Measurements from ENCODE around the gene ZFPM1. TPM values are rescaled to one million over a fixed set of nuclear protein-coding genes. Genes with fewer than 3 reads are reported as not detected.
"Not testable (repeated sequence)": the region's sequence is repeated elsewhere in the genome, so short reads cannot be mapped to it uniquely, and the experiment has no call there.

The ZFPM1 gene
- total RNA-seq, 1 donor from 2014 or later: 5.7 TPM

DNA sequence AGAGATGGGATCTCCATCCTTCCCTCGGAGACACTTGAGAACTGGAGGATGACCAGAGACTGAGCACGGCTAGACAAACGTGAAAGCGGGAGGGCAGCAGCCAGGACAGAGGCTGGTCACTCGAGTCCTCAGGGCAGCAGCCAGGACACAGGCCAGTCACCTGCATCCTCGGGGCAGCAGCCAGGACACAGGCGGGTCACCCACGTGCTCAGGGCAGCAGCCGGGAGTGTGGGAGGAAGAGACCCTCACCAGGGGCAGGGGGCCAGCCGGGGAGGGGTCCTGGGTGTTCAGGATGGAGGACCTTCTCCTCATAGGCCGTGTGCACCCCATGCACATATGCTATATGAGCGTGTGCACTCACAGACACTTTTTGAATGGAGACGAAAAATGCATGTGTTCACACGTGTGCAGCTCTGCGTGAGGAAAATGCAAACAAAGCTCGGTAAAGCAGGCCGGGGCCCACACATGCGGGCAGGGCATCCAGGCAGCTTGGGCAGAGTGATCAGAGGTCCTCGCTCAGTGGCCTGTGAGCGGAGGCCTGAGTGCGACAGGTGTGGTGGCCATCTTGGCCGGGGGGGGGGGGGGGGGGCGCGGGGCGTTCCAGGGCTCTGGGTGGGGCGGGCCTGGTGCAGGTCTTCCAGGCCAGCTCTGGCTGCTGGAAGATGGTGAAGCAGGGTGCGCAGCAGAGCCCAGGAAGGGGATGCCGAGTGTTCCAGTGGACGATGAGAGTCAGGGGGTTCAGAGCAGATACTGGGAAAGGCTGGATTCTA is 43.6 kb upstream of the ZFPM1 start:
- H3K4me1 Mint-ChIP-seq (ENCODE audit: unreplicated experiment): peaks cover 14% of the 10 kb centered on the region
- no peak overlapping the region for H3K27ac Mint-ChIP-seq (ENCODE audit: unreplicated experiment)
- H3K27me3 Mint-ChIP-seq (ENCODE audit: unreplicated experiment): no peaks in the 10 kb centered on the region
- no peak overlapping the region for H3K4me3 Mint-ChIP-seq (ENCODE audit: unreplicated experiment)
- no peaks in the 10 kb centered on the region for H3K9me3 Mint-ChIP-seq (ENCODE audit: unreplicated experiment)
- TF ChIP-seq, protein P1, sequence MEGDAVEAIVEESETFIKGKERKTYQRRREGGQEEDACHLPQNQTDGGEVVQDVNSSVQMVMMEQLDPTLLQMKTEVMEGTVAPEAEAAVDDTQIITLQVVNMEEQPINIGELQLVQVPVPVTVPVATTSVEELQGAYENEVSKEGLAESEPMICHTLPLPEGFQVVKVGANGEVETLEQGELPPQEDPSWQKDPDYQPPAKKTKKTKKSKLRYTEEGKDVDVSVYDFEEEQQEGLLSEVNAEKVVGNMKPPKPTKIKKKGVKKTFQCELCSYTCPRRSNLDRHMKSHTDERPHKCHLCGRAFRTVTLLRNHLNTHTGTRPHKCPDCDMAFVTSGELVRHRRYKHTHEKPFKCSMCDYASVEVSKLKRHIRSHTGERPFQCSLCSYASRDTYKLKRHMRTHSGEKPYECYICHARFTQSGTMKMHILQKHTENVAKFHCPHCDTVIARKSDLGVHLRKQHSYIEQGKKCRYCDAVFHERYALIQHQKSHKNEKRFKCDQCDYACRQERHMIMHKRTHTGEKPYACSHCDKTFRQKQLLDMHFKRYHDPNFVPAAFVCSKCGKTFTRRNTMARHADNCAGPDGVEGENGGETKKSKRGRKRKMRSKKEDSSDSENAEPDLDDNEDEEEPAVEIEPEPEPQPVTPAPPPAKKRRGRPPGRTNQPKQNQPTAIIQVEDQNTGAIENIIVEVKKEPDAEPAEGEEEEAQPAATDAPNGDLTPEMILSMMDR (IDR thresholded peaks at IDR 0.05): no peak
- no peaks in the 10 kb centered on the region for H3K36me3 Mint-ChIP-seq (ENCODE audit: unreplicated experiment)
- no peak for DNase-seq (ENCODE audit: extremely low spot score, unreplicated experiment)

DNA sequence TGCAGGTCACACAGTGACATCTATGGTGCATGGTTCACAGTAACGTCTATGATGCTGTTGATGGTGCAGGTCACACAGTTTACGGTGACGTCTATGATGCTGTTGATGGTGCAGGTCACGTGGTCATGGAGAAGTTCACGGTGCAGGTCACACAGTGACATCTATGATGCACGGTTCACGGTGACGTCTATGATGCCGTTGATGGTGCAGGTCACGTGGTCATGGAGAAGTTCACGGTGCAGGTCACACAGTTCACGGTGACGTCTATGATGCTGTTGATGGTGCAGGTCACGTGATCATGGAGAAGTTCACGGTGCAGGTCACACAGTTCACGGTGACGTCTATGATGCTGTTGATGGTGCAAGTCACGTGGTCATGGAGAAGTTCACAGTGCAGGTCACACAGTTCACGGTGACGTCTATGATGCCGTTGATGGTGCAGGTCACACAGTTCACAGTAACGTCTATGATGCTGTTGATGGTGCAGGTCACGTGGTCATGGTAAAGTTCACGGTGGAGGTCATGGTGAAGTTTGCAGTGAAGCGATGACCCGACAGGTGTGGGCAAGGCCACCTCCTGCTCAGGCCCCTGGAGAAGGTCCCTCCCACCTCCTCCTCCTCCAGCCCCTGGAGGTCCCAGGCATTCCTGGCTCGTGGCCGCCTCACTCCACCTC is 42.6 kb upstream of the ZFPM1 start:
- not testable (repeated sequence) for DNase-seq (ENCODE audit: extremely low spot score, unreplicated experiment); H3K27ac Mint-ChIP-seq (ENCODE audit: unreplicated experiment); H3K27me3 Mint-ChIP-seq (ENCODE audit: unreplicated experiment); H3K9me3 Mint-ChIP-seq (ENCODE audit: unreplicated experiment); H3K36me3 Mint-ChIP-seq (ENCODE audit: unreplicated experiment); H3K4me3 Mint-ChIP-seq (ENCODE audit: unreplicated experiment)
- H3K4me1 Mint-ChIP-seq (ENCODE audit: unreplicated experiment): peaks cover 11% of the 10 kb centered on the region

DNA sequence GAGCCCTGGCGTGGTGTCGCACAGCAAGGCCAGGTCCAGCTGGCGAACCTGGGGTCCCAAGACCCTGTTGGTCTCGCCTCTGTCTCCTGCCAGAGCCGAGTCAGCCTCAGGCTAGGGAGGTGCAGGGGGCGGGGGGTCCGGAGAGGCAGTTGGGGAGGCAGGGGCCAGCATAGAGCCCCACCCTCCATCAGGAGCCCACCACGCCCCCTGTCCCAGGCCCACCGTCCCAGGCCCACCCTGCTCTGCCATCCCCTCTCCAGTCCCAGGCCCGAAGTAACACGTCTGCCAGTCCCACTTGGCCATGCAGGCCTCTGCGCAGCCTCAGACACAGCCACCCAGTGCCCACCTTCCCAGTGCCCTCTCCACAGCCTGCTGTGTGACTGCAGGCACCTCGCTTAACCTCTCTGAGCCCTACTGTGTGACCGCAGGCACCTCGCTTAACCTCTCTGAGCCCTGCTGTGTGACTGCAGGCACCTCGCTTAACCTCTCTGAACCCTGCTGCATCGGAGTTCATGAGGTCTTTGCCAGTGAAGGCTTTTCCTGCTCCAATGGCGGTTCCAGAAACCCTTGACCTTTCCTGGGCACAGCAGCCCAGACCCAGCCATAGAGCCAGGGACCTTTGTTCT is 41.0 kb upstream of the ZFPM1 start:
- Mint-ChIP-seq H3K36me3 (ENCODE audit: unreplicated experiment) (no peaks in the 10 kb centered on the region), H3K27ac (ENCODE audit: unreplicated experiment) (no peak overlapping the region), H3K9me3 (ENCODE audit: unreplicated experiment) (no peaks in the 10 kb centered on the region), H3K4me1 (ENCODE audit: unreplicated experiment) (peaks cover 8% of the 10 kb centered on the region), H3K4me3 (ENCODE audit: unreplicated experiment) (no peak overlapping the region), H3K27me3 (ENCODE audit: unreplicated experiment) (no peaks in the 10 kb centered on the region)
- TF ChIP-seq, protein P1 (IDR thresholded peaks at IDR 0.05): no peak
- no peak for DNase-seq (ENCODE audit: extremely low spot score, unreplicated experiment)

DNA sequence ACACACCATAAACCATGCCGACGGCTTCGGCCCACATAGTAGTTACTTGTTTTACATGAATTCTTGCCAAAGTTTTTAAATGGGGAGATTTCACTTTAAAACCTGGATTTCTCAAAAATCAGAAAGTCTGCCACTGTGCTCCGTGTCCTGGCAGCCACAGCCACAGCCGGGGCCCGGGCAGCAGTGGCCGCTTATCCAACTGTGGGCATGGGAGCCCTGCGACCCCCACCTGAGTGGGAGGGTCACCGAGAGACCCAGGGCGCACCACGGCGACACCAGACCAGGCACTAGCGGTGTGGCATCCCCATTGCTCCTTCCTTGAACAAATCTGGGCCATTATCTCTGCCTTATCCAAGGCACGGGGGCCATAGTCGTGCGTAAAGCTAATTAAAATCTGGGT is 40.3 kb upstream of the ZFPM1 start:
- Mint-ChIP-seq H3K9me3 (ENCODE audit: unreplicated experiment) (no peaks in the 10 kb centered on the region), H3K27me3 (ENCODE audit: unreplicated experiment) (no peaks in the 10 kb centered on the region), H3K36me3 (ENCODE audit: unreplicated experiment) (no peaks in the 10 kb centered on the region), H3K4me3 (ENCODE audit: unreplicated experiment) (no peak overlapping the region), H3K4me1 (ENCODE audit: unreplicated experiment) (peaks cover 7% of the 10 kb centered on the region), H3K27ac (ENCODE audit: unreplicated experiment) (no peak overlapping the region)
- no peak for DNase-seq (ENCODE audit: extremely low spot score, unreplicated experiment)
- TF ChIP-seq, protein P1 (IDR thresholded peaks at IDR 0.05): no peak

DNA sequence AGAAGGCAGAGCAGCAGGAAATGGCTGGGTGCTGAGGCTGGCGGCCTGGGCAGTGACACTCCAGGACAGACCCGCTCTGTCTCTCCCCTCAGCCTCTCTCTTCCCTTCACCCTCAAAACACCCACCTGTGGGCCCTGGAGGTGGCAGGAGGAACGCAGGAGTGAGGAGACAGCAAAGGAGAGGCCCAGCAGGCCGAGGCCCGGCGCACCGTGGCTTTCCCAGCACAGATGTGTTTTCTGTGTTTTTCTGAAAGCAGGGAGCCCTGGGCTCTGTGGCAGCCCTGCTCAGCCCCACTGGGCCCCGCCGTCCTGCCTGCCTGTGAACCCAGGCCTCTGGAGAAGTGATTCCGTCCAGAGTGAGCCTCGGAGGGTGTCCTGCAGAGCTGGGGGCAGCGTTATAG is 39.8 kb upstream of the ZFPM1 start:
- Mint-ChIP-seq H3K4me3 (ENCODE audit: unreplicated experiment) (no peak overlapping the region), H3K36me3 (ENCODE audit: unreplicated experiment) (no peaks in the 10 kb centered on the region), H3K9me3 (ENCODE audit: unreplicated experiment) (no peaks in the 10 kb centered on the region), H3K4me1 (ENCODE audit: unreplicated experiment) (peaks cover 6% of the 10 kb centered on the region), H3K27me3 (ENCODE audit: unreplicated experiment) (no peaks in the 10 kb centered on the region), H3K27ac (ENCODE audit: unreplicated experiment) (no peak overlapping the region)
- DNase-seq (ENCODE audit: extremely low spot score, unreplicated experiment): no peak
- TF ChIP-seq, protein P1 (IDR thresholded peaks at IDR 0.05): no peak

Data from osteocyte (in vitro differentiated cells).